Transverse colon (tissue), 4 donors: ENCODE results near the gene DMGDH. TPM values are rescaled to one million over a fixed set of nuclear protein-coding genes. Genes with fewer than 3 reads are reported as not detected.

Experiments used
- DNase-seq: peaks from one replicate; pipeline ENCODE4 v3.0.0-alpha.2; 2019
- H3K27ac ChIP-seq, 4 donors: fragments of 200-600 bp; sonication (generic); 2 replicates each; pipeline ENCODE4 v1.5.1; 2016 to 2018; ENCODE audit warnings: inconsistent platforms in 4 of 4
- H3K27me3 ChIP-seq: fragments of 200-600 bp; sonication (generic); 2 replicates; pipeline ENCODE4 v1.5.1; 2017; ENCODE audit warnings: inconsistent platforms
- H3K36me3 ChIP-seq, 4 donors: fragments of 200-600 bp; sonication (generic); 2 replicates each; pipeline ENCODE4 v1.5.1; 2017 to 2019; ENCODE audit warnings: inconsistent platforms in 4 of 4
- H3K4me1 ChIP-seq, 4 donors: fragments of 200-600 bp; sonication (generic); 2 replicates each; pipeline ENCODE4 v1.5.1; 2017 to 2020; ENCODE audit warnings: inconsistent platforms in 4 of 4
- H3K4me3 ChIP-seq, 4 donors: fragments of 200-600 bp; sonication (generic); 1 replicate in 1 of 4; 2 replicates in 3 of 4; pipeline versions ENCODE4 v1.5.1 to v1.6.1; 2017 to 2019; ENCODE audit warnings: inconsistent platforms in 4 of 4
- H3K9me3 ChIP-seq, 2 donors: fragments of 200-600 bp; sonication (generic); 2 replicates each; pipeline ENCODE4 v1.5.1; 2017 to 2019; ENCODE audit warnings: inconsistent platforms in 2 of 2
- CTCF ChIP-seq, 5 experiments: fragments of 200-600 bp in 3 of 5; fragments of 450-650 bp in 2 of 5; sonication (generic) in 3 of 5; IDR thresholded peaks; 1 replicate in 2 of 5; 2 replicates in 3 of 5; pipeline ENCODE4 v1.5.1; 2016 to 2017; ENCODE audit warnings: antibody characterized with exemption in 5 of 5, inconsistent platforms in 3 of 5, mild to moderate bottlenecking in 2 of 5, moderate library complexity in 1 of 5
- EP300 ChIP-seq: sonication (generic); formaldehyde crosslinking; IDR thresholded peaks from one replicate; pipeline ENCODE4 v1.6.1; 2017; ENCODE audit warnings: antibody characterized with exemption, low read depth
- POLR2A ChIP-seq: fragments of 450-650 bp; IDR thresholded peaks from one replicate; pipeline ENCODE4 v1.6.1; 2016; ENCODE audit warnings: antibody characterized with exemption, mild to moderate bottlenecking, moderate library complexity
- POLR2AphosphoS5 ChIP-seq, 3 donors: sonication (generic); formaldehyde crosslinking; IDR thresholded peaks; one replicate each; pipeline ENCODE4 v1.6.1; 2016; ENCODE audit warnings: antibody characterized with exemption in 3 of 3
- WGBS, 2 donors: methylation state at CpG; one replicate each; pipeline ENCODE4 v1.1.5; 2018; ENCODE audit warnings: low coverage in 1 of 2; 5-methylcytosine and 5-hydroxymethylcytosine counted together
- in situ Hi-C, 4 donors: fragments of 200-750 bp; cut with MboI; loops; one replicate each; pipeline versions ENCODE4 v1.15.0 to v1.15.1; 2017; ENCODE audit warnings: low sequenced_read_pairs in 3 of 4, low pct_ligation_motif_present in 1 of 4, low pct_unique_long_range_greater_than_20kb in 1 of 4
- intact Hi-C: fragments of 100-400 bp; cut with DNase I; formaldehyde crosslinking; loops from one replicate; pipeline ENCODE4 v1.15.1; 2023; ENCODE audit warnings: low total_unique reads
- total RNA-seq, 4 donors: library from RNA; depleted of rRNA; stranded (reverse); fragments of >200 nt; gene quantifications; one replicate each; pipeline ENCODE4 v1.1.0, GENCODE V29; 2016

DMGDH gene
- total RNA-seq, 4 donors from 2014 or later: 0.41 to 2.7 TPM; not detected in 2

GRCh38 chr5:79050498-79050897 lies 19.0 kb downstream of the DMGDH start:
- no peak for DNase-seq

GRCh38 chr5:79048437-79048836 lies 21.0 kb downstream of the DMGDH start:
- TF ChIP-seq POLR2A (no peak), EP300 (no peak), CTCF (IDR thresholded peaks at IDR 0.05) (no peak), POLR2AphosphoS5 (IDR thresholded peaks at IDR 0.05) (no peak)
- in situ Hi-C loops: loop anchor here in 2 of 4 donors (25.0 kb wide), 1 partner anchor 89 kb away; no protein-coding TSS in a partner anchor
- H3K27me3 ChIP-seq: no peaks in the 10 kb centered on the region
- no peak overlapping the region for H3K4me3 ChIP-seq
- intact Hi-C loops: no loop called here
- no peaks in the 10 kb centered on the region for H3K4me1 ChIP-seq
- no peak overlapping the region for H3K27ac ChIP-seq
- no peaks in the 10 kb centered on the region for H3K36me3 ChIP-seq
- no peaks in the 10 kb centered on the region for H3K9me3 ChIP-seq
- no peak for DNase-seq

More at GRCh38 chr5:79050498-79050897, 19.0 kb downstream of the DMGDH start:
- Histone ChIP-seq H3K27ac (no peak overlapping the region), H3K36me3 (no peaks in the 10 kb centered on the region), H3K4me3 (no peak overlapping the region), H3K9me3 (no peaks in the 10 kb centered on the region), H3K4me1 (no peaks in the 10 kb centered on the region), H3K27me3 (no peaks in the 10 kb centered on the region)
- in situ Hi-C loops: no loop called here
- WGBS, 2 donors: 73 to 88% methylated on average over 3 of the region's 3 CpGs
- intact Hi-C loops: no loop called here
- TF ChIP-seq POLR2AphosphoS5 (IDR thresholded peaks at IDR 0.05) (no peak), POLR2A (no peak), EP300 (no peak), CTCF (IDR thresholded peaks at IDR 0.05) (no peak)

- H3K4me3 ChIP-seq: no peak overlapping the region
- intact Hi-C loops: no loop called here
- DNase-seq: no peak
- TF ChIP-seq POLR2AphosphoS5 (IDR thresholded peaks at IDR 0.05) (no peak), CTCF (IDR thresholded peaks at IDR 0.05) (no peak), POLR2A (no peak), EP300 (no peak)
- 76 to 90% methylated on average over 2 to 3 of the region's 3 CpGs for WGBS, 2 donors
- H3K9me3 ChIP-seq: no peaks in the 10 kb centered on the region
- H3K27ac ChIP-seq: no peak overlapping the region
- in situ Hi-C loops: loop anchor here in 2 of 4 donors (25.0 kb wide), 1 partner anchor 90 kb away; no protein-coding TSS in a partner anchor
- no peaks in the 10 kb centered on the region for H3K4me1 ChIP-seq
- no peaks in the 10 kb centered on the region for H3K27me3 ChIP-seq
- H3K36me3 ChIP-seq: no peaks in the 10 kb centered on the region
These were observed 22.3 kb downstream of the DMGDH start for GRCh38 chr5:79047199-79047598.

- H3K4me1 ChIP-seq: no peaks in the 10 kb centered on the region
- H3K4me3 ChIP-seq: no peak overlapping the region
- TF ChIP-seq EP300 (no peak), CTCF (IDR thresholded peaks at IDR 0.05) (no peak), POLR2A (no peak), POLR2AphosphoS5 (IDR thresholded peaks at IDR 0.05) (no peak)
- no peak for DNase-seq
- in situ Hi-C loops: loop anchor here in 2 of 4 donors (25.0 kb wide), 1 partner anchor 95 kb away; no protein-coding TSS in a partner anchor
- no peak overlapping the region for H3K27ac ChIP-seq
- intact Hi-C loops: no loop called here
- no peaks in the 10 kb centered on the region for H3K27me3 ChIP-seq
- 77 to 81% methylated on average over 3 of the region's 3 CpGs for WGBS, 2 donors
- no peaks in the 10 kb centered on the region for H3K36me3 ChIP-seq
- no peaks in the 10 kb centered on the region for H3K9me3 ChIP-seq
These were observed 27.3 kb downstream of the DMGDH start for GRCh38 chr5:79042188-79042587.
